ENCODE results near the gene SLC9A1. TPM values are rescaled to one million over a fixed set of nuclear protein-coding genes. Genes with fewer than 3 reads are reported as not detected.

SLC9A1 gene
- total and polyA plus RNA-seq, 10 of the 15 experiments (the other 5 are each of a cell fraction or from before 2014, with no cell fraction given): 0.87 to 21.4 (median 4.3) TPM

DNA sequence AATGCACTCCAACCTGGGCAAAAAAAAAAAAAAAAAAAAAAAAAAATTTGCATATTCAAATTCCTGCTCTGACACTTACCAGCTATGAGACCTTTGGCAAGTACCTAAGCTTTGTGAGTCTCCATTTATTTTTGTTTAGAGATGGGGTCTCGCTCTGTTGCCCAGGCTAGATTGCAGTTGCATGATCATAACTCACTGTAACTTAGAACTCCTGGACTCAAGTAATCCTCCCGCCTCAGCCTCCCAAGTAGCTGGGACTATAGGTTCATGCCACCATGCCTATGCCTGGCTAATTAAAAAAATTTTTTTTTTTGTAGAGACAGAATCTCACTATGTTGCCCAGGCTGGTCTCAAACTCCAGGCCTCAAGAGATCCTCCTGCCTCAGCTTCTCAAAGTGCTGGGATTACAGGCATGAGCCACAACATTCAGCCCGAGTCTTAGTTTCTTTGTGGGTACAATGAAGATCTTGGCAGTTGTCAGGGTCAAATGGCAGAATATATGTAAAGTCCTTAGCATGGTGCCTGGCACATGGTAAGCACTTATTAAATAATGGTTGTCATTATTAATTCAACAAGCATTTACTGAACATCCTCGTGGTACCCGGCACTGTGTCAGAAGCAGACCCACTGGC is 88.8 kb downstream of the SLC9A1 start:
- no peak overlapping the region for H3K4me2 ChIP-seq (ENCODE audit: control insufficient read depth, insufficient read depth)
- no peak for ATAC-seq
- in situ Hi-C loops (cut with MboI) (no loop called here), intact Hi-C loops (cut with micrococcal nuclease; ENCODE audit: unreplicated experiment) (no loop called here)
- H2AFZ ChIP-seq (ENCODE audit: control insufficient read depth, low read depth, low read length): no peak overlapping the region
- CTCF ChIA-PET: interaction anchor here (7.0 kb wide), 1 partner anchor 21 kb away, joined by 47 read pairs; no protein-coding TSS in a partner anchor
- H3K27me3 ChIP-seq (replicated peaks in 1 of 2; ENCODE audit: control insufficient read depth in 2 of 2, insufficient read depth in 2 of 2, low read length in 1 of 2): no peaks in the 10 kb centered on the region
- H3K27ac ChIP-seq (ENCODE audit: control insufficient read depth, insufficient read depth): no peak overlapping the region
- no peak for DNase-seq (ENCODE audit: low read depth, low spot score)
- BruUV-seq (replicated peaks): no TSS peak
- no peaks in the 10 kb centered on the region; the same call in 1 of the 2 replicates for H4K20me1 ChIP-seq (ENCODE audit: control insufficient read depth, insufficient read depth)
- no peaks in the 10 kb centered on the region for H3K9me3 ChIP-seq (replicated peaks; ENCODE audit: control insufficient read depth, insufficient read depth, low read length)
- no peaks in the 10 kb centered on the region for H3K79me2 ChIP-seq (ENCODE audit: control insufficient read depth, insufficient read depth, low read length)
- SMC1A ChIA-PET (ENCODE audit: uncharacterized antibody, unreplicated experiment): interaction anchor here (0.7 to 1.0 kb wide), 2 partner anchors 15 to 20 kb away, joined by 3 to 5 read pairs; no protein-coding TSS in a partner anchor
- H3K9ac ChIP-seq (ENCODE audit: control insufficient read depth, insufficient read depth, low read length): no peak overlapping the region
- H3K4me1 ChIP-seq (ENCODE audit: control insufficient read depth, insufficient read depth, low read length): no peaks in the 10 kb centered on the region
- RAD21 ChIA-PET (ENCODE audit: unreplicated experiment): no interaction called here
- POLR2A ChIA-PET: interaction anchor here (0.7 kb wide), 1 partner anchor 23 kb away, joined by 4 read pairs; no protein-coding TSS in a partner anchor
- H3K36me3 ChIP-seq (ENCODE audit: control insufficient read depth in 2 of 2, insufficient read depth in 2 of 2, low read length in 1 of 2): no peaks in the 10 kb centered on the region
- TF ChIP-seq, protein P1, sequence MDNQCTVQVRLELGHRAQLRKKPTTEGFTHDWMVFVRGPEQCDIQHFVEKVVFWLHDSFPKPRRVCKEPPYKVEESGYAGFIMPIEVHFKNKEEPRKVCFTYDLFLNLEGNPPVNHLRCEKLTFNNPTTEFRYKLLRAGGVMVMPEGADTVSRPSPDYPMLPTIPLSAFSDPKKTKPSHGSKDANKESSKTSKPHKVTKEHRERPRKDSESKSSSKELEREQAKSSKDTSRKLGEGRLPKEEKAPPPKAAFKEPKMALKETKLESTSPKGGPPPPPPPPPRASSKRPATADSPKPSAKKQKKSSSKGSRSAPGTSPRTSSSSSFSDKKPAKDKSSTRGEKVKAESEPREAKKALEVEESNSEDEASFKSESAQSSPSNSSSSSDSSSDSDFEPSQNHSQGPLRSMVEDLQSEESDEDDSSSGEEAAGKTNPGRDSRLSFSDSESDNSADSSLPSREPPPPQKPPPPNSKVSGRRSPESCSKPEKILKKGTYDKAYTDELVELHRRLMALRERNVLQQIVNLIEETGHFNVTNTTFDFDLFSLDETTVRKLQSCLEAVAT (IDR thresholded peaks at IDR 0.05): no peak
- TF ChIP-seq POLR2AphosphoS2 (IDR thresholded peaks at IDR 0.05; ENCODE audit: low read depth, low read length) (no peak), POLR2AphosphoS5 (IDR thresholded peaks at IDR 0.05; ENCODE audit: low read length) (no peak)
- 47% methylated on average over 5 of the region's 5 CpGs for WGBS (ENCODE audit: insufficient coverage, insufficient replicate concordance, low lambda C conversion rate, missing lambda C conversion rate)
- no peak overlapping the region for H3K4me3 ChIP-seq
- FAIRE-seq: no peak

- ChIA-PET CTCF (interaction anchor here (1.2 kb wide), 1 partner anchor 15 kb away, joined by 3 read pairs; no protein-coding TSS in a partner anchor), POLR2A (no interaction called here), SMC1A (ENCODE audit: uncharacterized antibody, unreplicated experiment) (no interaction called here), RAD21 (ENCODE audit: unreplicated experiment) (no interaction called here)
- Histone ChIP-seq H3K4me1 (ENCODE audit: control insufficient read depth, insufficient read depth, low read length) (no peaks in the 10 kb centered on the region), H3K27ac (ENCODE audit: control insufficient read depth, insufficient read depth) (no peak overlapping the region), H2AFZ (ENCODE audit: control insufficient read depth, low read depth, low read length) (no peak overlapping the region), H3K9me3 (replicated peaks; ENCODE audit: control insufficient read depth, insufficient read depth, low read length) (no peaks in the 10 kb centered on the region), H4K20me1 (ENCODE audit: control insufficient read depth, insufficient read depth) (no peaks in the 10 kb centered on the region), H3K27me3 (replicated peaks in 1 of 2; ENCODE audit: control insufficient read depth in 2 of 2, insufficient read depth in 2 of 2, low read length in 1 of 2) (no peaks in the 10 kb centered on the region), H3K36me3 (ENCODE audit: control insufficient read depth in 2 of 2, insufficient read depth in 2 of 2, low read length in 1 of 2) (no peaks in the 10 kb centered on the region), H3K9ac (ENCODE audit: control insufficient read depth, insufficient read depth, low read length) (no peak overlapping the region), H3K4me3 (no peak overlapping the region), H3K79me2 (ENCODE audit: control insufficient read depth, insufficient read depth, low read length) (no peaks in the 10 kb centered on the region), H3K4me2 (ENCODE audit: control insufficient read depth, insufficient read depth) (no peak overlapping the region)
- no TSS peak for BruUV-seq (replicated peaks)
- FAIRE-seq (no peak), ATAC-seq (no peak), DNase-seq (ENCODE audit: low read depth, low spot score) (no peak)
- WGBS (ENCODE audit: insufficient coverage, insufficient replicate concordance, low lambda C conversion rate, missing lambda C conversion rate): 24% methylated on average over 8 of the region's 8 CpGs
- intact Hi-C loops (cut with micrococcal nuclease; ENCODE audit: unreplicated experiment): no loop called here
- in situ Hi-C loops (cut with MboI): no loop called here
- TF ChIP-seq BCL3 (IDR thresholded peaks at IDR 0.05; ENCODE audit: borderline replicate concordance, insufficient read depth, low read depth, low read length, poor library complexity, severe bottlenecking): no peak
- TF ChIP-seq TCF3 (IDR thresholded peaks at IDR 0.05; ENCODE audit: borderline replicate concordance, insufficient read depth, low read depth, low read length): no peak
- no peak for TF ChIP-seq SRF (IDR thresholded peaks at IDR 0.05; ENCODE audit: low read depth in 2 of 2, low read length in 2 of 2)
- TF ChIP-seq MEF2A (IDR thresholded peaks at IDR 0.05; ENCODE audit: insufficient read depth, low read depth, low read length): no peak
- TF ChIP-seq BCL11A (IDR thresholded peaks at IDR 0.05; ENCODE audit: low read depth, low read length): no peak
- TF ChIP-seq CHD1 (IDR thresholded peaks at IDR 0.05; ENCODE audit: low read depth, low read length): no peak
- TF ChIP-seq LARP7 (IDR thresholded peaks at IDR 0.05): no peak
- TF ChIP-seq TCF12 (IDR thresholded peaks at IDR 0.05; ENCODE audit: low read depth, low read length): no peak
These were observed 94.0 kb downstream of the SLC9A1 start for GRCh38 chr1:27060891-27061290.

All from GM12878 (cell line).